GM18505 (cell line): Measurements from ENCODE around the gene MYBPC1.
A peak's percentile ranks its signal among the peaks of the same experiment; 100 is the strongest.
"Not testable (repeated sequence)": the region's sequence is repeated elsewhere in the genome, so short reads cannot be mapped to it uniquely, and the experiment has no call there.

Source experiments
- ATAC-seq: cut with Tn5 transposase; IDR thresholded peaks from one replicate; pipeline ENCODE4 v1.9.1; 2021; ENCODE audit not compliant: unreplicated experiment
- POLR2A ChIP-seq: IDR thresholded peaks from 4 replicates; pipeline ENCODE4 v1.6.1; 2011; ENCODE audit warnings: borderline replicate concordance; ENCODE audit not compliant: insufficient read depth, insufficient read length; ENCODE audit errors: extremely low read depth

MYBPC1 gene

DNA sequence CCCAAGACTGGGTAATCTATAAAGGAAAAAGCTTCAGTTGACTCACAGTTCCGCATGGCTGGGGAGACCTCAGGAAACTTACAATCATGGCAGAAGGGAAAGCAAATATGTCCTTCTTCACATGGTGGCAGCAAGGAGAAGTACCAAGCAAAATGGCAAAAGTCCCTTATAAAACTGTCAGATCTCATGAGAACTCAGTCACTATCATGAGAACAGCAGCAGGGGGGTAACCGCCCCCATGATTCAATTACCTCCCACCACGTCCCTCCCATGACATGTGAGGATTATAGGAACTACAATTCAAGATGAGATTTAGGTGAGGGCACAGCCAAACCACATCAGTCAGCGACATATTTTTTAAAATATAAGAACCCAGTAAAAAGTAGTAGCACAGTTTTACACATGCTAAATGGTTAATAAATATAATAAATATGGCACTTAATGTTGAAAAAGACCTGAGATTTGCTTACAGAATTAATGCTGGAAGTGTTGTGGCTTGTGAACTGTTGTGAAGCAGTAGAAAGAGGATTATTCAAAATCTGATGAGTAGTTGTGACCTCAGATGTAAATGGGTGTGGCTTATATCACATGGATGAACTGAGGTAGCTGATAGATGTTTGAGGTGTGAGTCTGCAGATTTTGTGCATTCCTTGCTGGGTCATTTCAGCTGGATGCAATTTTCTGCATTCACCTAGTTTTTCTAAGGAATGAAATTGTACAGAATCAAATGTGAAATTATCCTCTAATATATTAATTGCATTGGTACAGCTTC, 55.8 kb downstream of the MYBPC1 start:
- no peak for TF ChIP-seq POLR2A
- no peak for ATAC-seq

DNA sequence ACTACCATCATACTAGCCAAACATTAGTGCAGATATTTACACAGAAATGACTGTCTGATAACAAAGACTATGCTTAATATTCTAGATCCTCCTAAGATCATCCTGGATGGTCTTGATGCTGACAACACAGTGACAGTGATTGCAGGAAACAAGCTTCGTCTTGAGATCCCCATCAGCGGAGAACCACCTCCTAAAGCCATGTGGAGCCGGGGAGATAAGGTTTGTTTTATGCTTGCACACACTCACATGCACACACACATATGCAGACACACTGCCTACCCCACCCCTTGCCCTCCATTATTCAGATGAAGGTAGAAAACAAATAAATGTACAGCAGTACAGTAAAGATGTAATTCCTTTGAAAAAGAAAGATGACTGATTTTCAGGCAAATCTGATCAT, 58.3 kb downstream of the MYBPC1 start:
- TF ChIP-seq POLR2A, result no peak
- ATAC-seq, result no peak

DNA sequence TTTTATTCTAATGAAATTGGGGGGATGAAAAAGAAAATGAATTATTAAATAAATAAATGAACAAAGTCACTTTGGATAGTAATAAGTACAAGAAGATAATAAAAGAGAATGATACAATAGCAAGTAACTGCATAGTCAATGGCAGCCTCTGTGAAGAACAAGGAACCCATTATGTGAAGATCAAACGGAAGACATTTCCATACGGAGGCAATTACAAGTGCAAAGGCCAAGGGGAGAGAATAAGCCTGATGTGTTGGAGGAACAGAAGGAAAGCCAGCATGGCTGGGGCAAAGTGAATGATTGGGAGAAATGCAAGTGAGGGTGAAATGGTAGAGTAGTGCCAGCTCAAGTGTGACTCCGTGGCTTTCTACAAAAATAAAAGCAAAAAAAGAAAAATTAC, 58.7 kb downstream of the MYBPC1 start:
- ATAC-seq, result no peak
- TF ChIP-seq POLR2A, result no peak

DNA sequence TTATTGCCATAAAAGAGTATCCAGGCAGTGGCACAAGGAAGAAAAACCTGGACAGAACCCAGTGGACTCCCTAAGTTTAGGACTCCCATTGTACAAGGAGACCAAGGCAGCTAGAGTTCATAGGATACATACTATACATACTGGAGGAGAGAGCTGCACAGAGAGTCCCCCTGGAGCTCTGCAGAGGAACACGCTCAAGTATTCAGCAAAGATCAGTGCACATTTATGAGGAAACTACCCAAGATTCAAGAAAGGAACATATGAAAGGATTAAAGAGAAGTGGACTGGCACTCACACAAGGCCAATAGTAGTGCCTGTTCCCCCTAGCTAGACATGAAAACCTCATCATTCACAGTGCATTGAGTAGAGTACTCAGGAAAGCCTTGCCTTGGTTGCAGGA, 59.7 kb downstream of the MYBPC1 start:
- ATAC-seq, result no peak
- TF ChIP-seq POLR2A, result no peak

DNA sequence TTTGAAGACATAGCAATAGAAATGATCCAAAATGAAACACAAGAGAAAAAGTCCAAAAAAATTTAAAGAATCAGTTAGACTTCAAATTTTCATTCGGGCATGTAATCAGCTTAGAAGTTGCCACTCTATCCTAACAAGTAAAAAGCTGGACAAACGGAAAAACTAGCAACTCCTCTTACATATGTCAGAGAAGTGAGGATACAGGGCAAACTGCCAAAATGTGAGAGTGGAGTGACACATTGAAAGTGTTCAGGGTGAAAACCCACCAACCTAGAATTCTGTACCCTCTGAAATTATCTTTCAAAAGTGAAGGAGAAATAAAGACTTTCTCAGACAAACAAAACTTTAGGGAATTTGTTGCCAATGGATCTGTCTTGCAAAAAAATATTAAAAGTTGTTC, 60.6 kb downstream of the MYBPC1 start:
- TF ChIP-seq POLR2A, result no peak
- no peak for ATAC-seq

DNA sequence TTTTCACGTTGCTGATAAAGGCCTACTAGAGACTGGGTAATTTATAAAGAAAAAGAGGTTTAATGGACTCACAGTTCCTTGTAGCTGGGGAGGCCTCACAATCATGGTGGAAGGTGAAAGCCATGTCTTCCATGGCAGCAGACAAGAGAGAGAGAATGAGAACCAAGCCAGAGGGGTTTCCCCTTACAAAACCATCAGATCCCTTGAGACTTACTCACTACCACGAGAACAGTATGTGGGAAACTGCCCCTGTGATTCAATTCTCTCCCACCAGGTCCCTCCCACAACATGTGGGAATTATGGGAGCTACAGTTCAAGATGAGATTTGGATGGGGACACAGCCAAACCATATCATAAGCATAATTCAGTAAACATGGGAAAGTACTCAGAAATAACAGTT, 65.9 kb downstream of the MYBPC1 start:
- not testable (repeated sequence) for ATAC-seq

DNA sequence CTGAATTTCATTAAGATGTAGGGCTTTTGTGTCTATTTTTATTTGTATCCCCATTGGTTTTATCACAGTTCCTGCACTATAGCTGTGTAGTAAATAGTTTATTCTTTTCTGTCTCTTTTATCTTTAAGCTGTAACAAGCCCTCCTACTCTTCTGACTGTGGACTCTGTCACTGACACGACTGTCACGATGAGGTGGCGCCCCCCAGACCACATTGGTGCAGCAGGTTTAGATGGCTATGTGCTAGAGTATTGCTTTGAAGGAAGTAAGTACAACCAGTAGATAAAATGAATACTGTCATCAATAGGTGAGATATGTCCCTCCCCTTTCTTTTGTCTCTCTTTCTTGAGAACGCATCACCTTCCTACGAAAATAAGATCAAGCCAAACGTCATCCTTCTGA, 68.5 kb downstream of the MYBPC1 start:
- no peak for TF ChIP-seq POLR2A

DNA sequence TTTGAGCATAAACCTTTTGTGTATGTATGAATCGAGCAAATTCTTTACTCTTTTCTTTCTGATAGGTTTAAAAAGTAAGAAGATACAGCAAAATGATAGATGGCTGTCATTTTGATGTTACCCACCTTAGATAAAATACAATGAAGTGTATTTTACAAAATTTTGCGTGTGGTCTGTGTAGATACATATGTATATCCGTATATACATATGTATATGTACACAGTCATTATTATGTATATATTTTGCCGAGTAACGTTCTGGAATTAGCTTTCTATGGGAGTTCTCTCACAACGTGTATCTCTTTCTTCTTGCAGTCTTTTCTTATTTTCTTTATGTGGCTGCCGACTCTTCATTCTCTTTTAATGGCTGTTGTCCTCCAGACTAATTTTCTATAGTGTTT, 70.2 kb downstream of the MYBPC1 start:
- TF ChIP-seq POLR2A, result no peak

More for the DNA sequence above, 68.5 kb downstream of the MYBPC1 start:
- no peak for ATAC-seq

DNA sequence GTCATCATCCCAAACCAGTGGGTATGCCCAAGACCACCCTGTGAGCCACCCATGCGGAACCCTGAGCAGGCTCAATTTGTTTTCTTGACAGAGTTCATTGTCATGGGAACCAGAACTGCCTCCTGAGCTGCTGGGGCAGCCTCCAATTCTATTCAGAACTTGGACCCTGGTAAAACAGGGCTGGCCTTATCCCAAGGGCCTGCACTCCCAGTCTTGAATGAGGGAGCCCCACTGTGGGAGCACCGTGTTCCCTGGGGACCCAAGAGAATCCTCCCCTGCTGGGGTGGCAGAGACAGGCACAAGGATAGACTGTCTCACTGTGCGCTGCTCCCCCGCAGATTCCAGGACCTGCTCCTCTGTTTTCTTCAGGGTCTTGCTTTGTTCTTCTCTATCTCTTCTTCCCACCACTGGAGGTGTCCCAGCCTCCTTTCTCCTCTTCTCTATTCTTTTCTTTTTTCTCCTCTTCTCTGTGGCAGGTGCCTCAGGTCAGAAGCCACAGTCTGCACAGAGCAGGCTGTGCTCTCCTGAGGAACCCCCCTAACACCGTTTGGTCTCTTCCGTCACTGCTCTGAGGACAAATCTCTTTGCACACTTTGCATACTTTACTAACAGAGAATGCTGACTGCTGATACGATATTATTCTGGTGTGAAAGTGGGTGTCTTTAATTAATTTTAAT, 71.4 kb downstream of the MYBPC1 start:
- no peak for ATAC-seq
- TF ChIP-seq POLR2A, result no peak

More for the DNA sequence above, 70.2 kb downstream of the MYBPC1 start:
- no peak for ATAC-seq

DNA sequence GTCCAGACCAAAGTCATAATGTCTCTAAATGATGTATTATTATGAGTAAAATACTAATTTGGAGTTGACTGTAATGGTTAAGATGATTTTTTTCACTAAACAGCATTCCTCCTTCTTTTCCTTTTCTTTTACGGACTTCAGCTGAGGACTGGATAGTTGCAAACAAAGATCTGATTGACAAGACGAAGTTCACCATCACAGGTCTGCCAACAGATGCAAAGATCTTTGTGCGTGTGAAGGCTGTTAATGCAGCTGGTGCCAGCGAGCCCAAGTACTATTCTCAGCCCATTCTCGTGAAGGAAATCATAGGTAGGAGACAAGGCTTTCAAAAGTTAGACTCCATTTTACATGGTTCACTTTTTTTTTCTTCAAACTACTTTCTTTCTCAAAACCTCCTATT, 72.8 kb downstream of the MYBPC1 start:
- no peak for ATAC-seq
- no peak for TF ChIP-seq POLR2A

DNA sequence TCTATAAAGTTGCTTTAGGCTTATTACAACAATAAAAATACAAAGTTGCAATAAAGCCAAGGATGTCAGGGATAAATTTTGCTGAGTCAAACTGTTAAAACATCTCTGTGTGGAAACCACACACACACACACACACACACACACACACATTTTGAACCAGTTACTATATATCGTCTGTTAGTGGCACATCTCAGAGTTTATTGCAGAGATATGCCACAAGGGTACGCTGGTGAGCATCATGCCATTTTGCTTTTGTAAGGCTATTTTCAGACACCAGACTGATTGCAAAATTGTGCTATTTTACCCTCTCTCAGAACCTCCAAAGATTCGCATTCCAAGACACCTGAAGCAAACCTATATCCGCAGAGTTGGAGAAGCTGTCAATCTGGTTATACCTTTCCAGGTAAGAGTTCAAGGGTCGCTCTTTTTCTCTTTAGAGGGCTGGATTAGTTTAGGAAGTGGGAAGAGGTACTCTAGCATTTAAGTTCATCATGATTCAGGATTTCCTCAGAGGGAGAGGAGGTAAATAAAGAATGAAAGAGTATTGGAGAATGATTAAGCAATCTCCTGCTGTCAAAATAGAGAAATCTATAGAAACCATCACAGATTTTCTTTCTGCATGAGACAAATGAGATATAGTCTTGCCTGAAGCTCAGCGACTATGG, 75.4 kb downstream of the MYBPC1 start:
- TF ChIP-seq POLR2A, result no peak
- ATAC-seq, result no peak

DNA sequence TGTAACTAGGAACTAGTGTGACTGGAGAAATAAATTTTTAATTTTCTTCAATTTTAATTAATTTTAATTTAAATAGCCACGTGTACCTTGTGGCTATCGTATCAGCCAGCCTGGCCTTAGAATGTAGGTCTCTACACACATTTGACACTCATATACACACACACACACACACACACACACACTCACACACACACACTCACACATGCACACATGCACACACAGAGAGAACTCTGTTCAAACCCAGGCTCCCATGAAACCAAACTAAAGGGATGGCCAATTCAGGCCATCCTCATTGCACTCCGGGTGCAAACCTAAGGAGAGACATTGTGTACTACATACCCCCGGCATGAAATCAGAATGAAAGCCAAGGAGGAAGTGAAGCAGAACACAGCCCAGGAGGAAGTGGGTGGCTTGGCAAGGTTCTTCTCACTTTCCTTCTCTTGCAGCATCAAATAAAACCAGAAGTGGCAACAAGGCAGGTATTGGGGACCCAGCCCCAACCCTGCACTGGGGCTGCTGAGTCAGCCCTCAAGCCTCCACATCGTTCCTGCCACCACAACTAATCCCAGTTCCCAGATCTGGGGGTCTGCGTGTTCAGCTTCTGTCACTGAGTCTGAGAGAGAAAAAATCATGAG, 76.5 kb downstream of the MYBPC1 start:
- peak; percentile 84 for ATAC-seq

DNA sequence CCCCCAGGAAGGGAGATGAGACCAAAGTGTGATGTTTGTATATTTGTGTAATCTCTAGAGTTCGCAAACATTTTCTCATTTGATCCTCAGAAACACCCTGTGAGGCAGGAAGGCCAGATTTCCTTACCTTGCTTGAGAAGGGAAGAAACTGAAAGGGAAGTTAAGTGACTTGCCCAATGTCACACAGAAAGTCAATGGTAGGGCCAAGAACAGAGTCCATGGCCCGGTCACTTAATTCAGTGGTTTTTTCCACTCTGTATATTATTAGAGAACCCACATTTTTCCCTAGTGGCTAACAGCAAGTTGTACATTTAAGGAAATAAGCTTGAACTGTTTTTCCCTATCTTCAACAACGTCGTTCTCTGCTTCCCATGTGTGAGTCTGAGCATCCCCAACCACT, 77.1 kb downstream of the MYBPC1 start:
- ATAC-seq, result peak; percentile 14

More for the DNA sequence above, 76.5 kb downstream of the MYBPC1 start:
- no peak for TF ChIP-seq POLR2A

DNA sequence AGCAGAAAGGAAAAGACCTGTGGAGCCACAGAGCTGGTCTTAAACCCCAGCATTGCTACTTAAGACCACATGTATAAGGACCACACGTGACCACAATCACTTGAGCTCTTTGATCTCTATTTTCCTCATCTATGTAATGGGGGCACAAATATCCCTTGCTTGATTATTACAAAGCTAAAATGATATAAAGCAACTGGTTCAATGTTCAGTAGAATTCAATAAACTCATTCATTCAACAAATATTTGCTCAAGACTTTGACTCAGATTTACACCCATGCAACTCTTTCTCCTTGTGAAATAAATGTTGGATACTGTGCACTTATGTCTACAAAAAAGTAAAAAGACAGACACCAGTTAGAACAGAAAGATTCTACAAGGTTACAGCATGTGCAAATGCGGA, 80.8 kb downstream of the MYBPC1 start:
- no peak for ATAC-seq
- TF ChIP-seq POLR2A, result no peak

More for the DNA sequence above, 77.1 kb downstream of the MYBPC1 start:
- no peak for TF ChIP-seq POLR2A

DNA sequence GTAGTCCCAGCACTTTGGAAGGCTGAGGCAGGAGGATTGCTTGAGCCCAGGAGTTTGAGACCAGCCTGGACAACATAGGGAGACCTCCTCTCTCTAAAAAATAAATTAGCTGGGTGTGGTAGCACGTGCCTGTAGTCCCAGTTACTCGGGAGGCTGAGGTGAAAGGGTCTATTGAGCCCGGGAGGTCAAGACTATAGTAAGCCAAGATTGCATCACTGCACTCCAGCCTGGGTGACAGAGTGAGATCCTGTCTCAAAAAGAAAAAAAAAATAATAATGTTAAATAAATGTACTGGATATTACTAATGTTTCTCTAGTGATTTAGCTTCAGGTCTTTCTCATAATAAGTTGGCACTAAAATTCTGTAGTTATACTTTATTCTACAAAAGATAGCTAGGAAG, 81.7 kb downstream of the MYBPC1 start:
- not testable (repeated sequence) for ATAC-seq
